K562 (cell line): ENCODE data around the gene MANEAL. TPM values are rescaled to one million over a fixed set of nuclear protein-coding genes. Genes with fewer than 3 reads are reported as not detected.

Source experiments
- ATAC-seq: fragments of 200-7000 bp; cut with Tn5 transposase; 3 replicates; pipeline ENCODE4 v1.9.1; 2020; ENCODE audit warnings: moderate library complexity
- BruUV-seq: library from RNA; stranded (reverse); fragments of 400-500 nt; replicated peaks from 2 replicates; lab custom pipeline; 2021; lab: Mats Ljungman, UMichigan
- CTCF ChIA-PET: fragments of 300-600 bp; formaldehyde crosslinking; extraction: SDS; loops from one replicate; lab custom pipeline; 2021; ENCODE audit warnings: low intra/inter-chr PET ratio; lab: Yijun Ruan, JAX
- POLR2A ChIA-PET: fragments of 300-600, 350-650 bp; sonication (Branson Sonifier 250); formaldehyde crosslinking; extraction: SDS; loops from one replicate; lab custom pipeline; 2021; ENCODE audit warnings: antibody characterized with exemption, inconsistent platforms; lab: Yijun Ruan, JAX
- DNase-seq, 4 experiments: peaks; one replicate each; pipeline versions ENCODE4 v3.0.0 to v3.0.0-alpha.2; 2011 to 2018; ENCODE audit warnings: low spot score in 3 of 4, mixed read lengths in 3 of 4; ENCODE audit errors: extremely low read depth in 1 of 4
- FAIRE-seq: peaks from 2 replicates; lab custom pipeline; 2011; peaks lifted over from hg19 to GRCh38; lab: Jason Lieb, UNC
- H2AFZ ChIP-seq: 2 replicates; pipeline ENCODE4 v1.6.0; 2011; ENCODE audit warnings: low read depth, low read length, control low read depth, inconsistent platforms
- H3K27ac ChIP-seq: fragments of 200-600 bp; 3 replicates; pipeline ENCODE4 v1.8.0; 2011; ENCODE audit warnings: low read depth, mild to moderate bottlenecking, control low read depth, inconsistent platforms, low read length, moderate library complexity, mixed read lengths; ENCODE audit errors: extremely low read depth
- H3K27me3 ChIP-seq, 2 experiments: fragments of 300-600 bp in 1 of 2; 2 replicates in 1 of 2; 3 replicates in 1 of 2; pipeline versions ENCODE4 v1.6.0 to v1.8.0; 2011; ENCODE audit warnings: inconsistent platforms in 2 of 2, low read length in 2 of 2, mild to moderate bottlenecking in 1 of 2, mixed read lengths in 1 of 2, moderate library complexity in 1 of 2; ENCODE audit not compliant: control insufficient read depth in 2 of 2, insufficient read depth in 2 of 2
- H3K36me3 ChIP-seq: fragments of 300-600 bp; 3 replicates; pipeline ENCODE4 v1.8.0; 2011; ENCODE audit warnings: mild to moderate bottlenecking, low read length, inconsistent platforms; ENCODE audit not compliant: control insufficient read depth, insufficient read depth
- H3K4me1 ChIP-seq, 2 experiments: fragments of 200-600 bp in 1 of 2; replicated peaks in 1 of 2; 2 replicates in 1 of 2; 3 replicates in 1 of 2; pipeline versions ENCODE4 v1.5.1 to v1.8.0; 2011; ENCODE audit warnings: inconsistent platforms in 2 of 2, low read length in 2 of 2, mild to moderate bottlenecking in 1 of 2, mixed read lengths in 1 of 2, moderate library complexity in 1 of 2; ENCODE audit not compliant: control insufficient read depth in 2 of 2, insufficient read depth in 2 of 2
- H3K4me2 ChIP-seq: 2 replicates; pipeline ENCODE4 v1.6.1; 2011; ENCODE audit warnings: low read length, control low read depth, inconsistent platforms, mixed read lengths; ENCODE audit not compliant: insufficient read depth
- H3K4me3 ChIP-seq: fragments of 200-600 bp; sonication (generic), shearing (Covaris generic); 2 replicates; pipeline ENCODE4 v1.5.1; 2016; ENCODE audit warnings: control low read depth, inconsistent platforms
- H3K79me2 ChIP-seq: fragments of 200-600 bp; 3 replicates; pipeline ENCODE4 v1.8.0; 2011; ENCODE audit warnings: low read length, inconsistent platforms; ENCODE audit not compliant: control insufficient read depth, insufficient read depth
- H3K9ac ChIP-seq, 2 experiments: 2 replicates each; pipeline versions ENCODE4 v1.6.0 to v1.6.1; 2011; ENCODE audit warnings: low read depth in 2 of 2, low read length in 2 of 2, control low read depth in 1 of 2, inconsistent platforms in 1 of 2, mild to moderate bottlenecking in 1 of 2, mixed read lengths in 1 of 2; ENCODE audit not compliant: insufficient read depth in 1 of 2
- H3K9me1 ChIP-seq: one replicate; pipeline ENCODE4 v1.6.0; 2011; ENCODE audit warnings: inconsistent platforms, mild to moderate bottlenecking, low read length, moderate library complexity; ENCODE audit not compliant: control insufficient read depth, insufficient read depth
- H3K9me3 ChIP-seq: replicated peaks from 2 replicates; pipeline ENCODE4 v1.5.1; 2011; ENCODE audit warnings: low read depth, low read length, inconsistent platforms; ENCODE audit not compliant: control insufficient read depth, insufficient read depth
- H4K20me1 ChIP-seq: replicated peaks from 2 replicates; pipeline ENCODE4 v1.6.1; 2011; ENCODE audit warnings: low read length, inconsistent platforms, mixed read lengths; ENCODE audit not compliant: control insufficient read depth, insufficient read depth
- CBX3 ChIP-seq, 2 experiments: IDR thresholded peaks; 1 replicate in 1 of 2; 2 replicates in 1 of 2; pipeline ENCODE4 v1.6.1; 2012; ENCODE audit warnings: inconsistent platforms in 2 of 2, low read length in 2 of 2, borderline replicate concordance in 1 of 2, control low read depth in 1 of 2
- CHD1 ChIP-seq: fragments of 200-600 bp; sonication (generic); IDR thresholded peaks from one replicate; pipeline ENCODE4 v1.6.1; 2012; ENCODE audit warnings: mild to moderate bottlenecking, moderate library complexity, low read length, inconsistent platforms
- CTCF ChIP-seq, 3 experiments: IDR thresholded peaks in 2 of 3; conservative IDR thresholded peaks in 1 of 3; 2 replicates each; pipeline ENCODE4 v1.5.1; 2011 to 2012; ENCODE audit warnings: low read length in 3 of 3, mild to moderate bottlenecking in 3 of 3, control low read depth in 2 of 3, improper control_type of control experiment in 1 of 3, inconsistent platforms in 1 of 3, low read depth in 1 of 3, mixed read lengths in 1 of 3, moderate library complexity in 1 of 3; ENCODE audit not compliant: insufficient read depth in 2 of 3
- E2F6 ChIP-seq, 2 experiments: IDR thresholded peaks; 2 replicates each; pipeline ENCODE4 v1.6.1; 2011; ENCODE audit warnings: borderline replicate concordance in 1 of 2, control low read depth in 1 of 2, low read depth in 1 of 2, low read length in 1 of 2, mild to moderate bottlenecking in 1 of 2, mixed read lengths in 1 of 2, moderate library complexity in 1 of 2; ENCODE audit not compliant: insufficient read depth in 1 of 2, insufficient read length in 1 of 2, poor library complexity in 1 of 2, severe bottlenecking in 1 of 2; ENCODE audit errors: extremely low read depth in 1 of 2
- HEY1 ChIP-seq: fragments of 250-450 bp; sonication (Bioruptor Pico); IDR thresholded peaks from 2 replicates; pipeline ENCODE4 v1.5.0; 2020; ENCODE audit warnings: mild to moderate bottlenecking, moderate library complexity, borderline replicate concordance
- MECOM ChIP-seq: fragments of 250-450 bp; sonication (Bioruptor Pico); IDR thresholded peaks from 2 replicates; pipeline ENCODE4 v1.8.0; 2022; ENCODE audit warnings: inconsistent platforms
- NCOA1 ChIP-seq: fragments of 450-650 bp; IDR thresholded peaks from 2 replicates; pipeline ENCODE4 v1.6.1; 2016; ENCODE audit warnings: low read depth
- NFE2 ChIP-seq: IDR thresholded peaks from 2 replicates; pipeline ENCODE4 v1.6.1; 2014; ENCODE audit warnings: antibody characterized with exemption, low read depth
- RAD21 ChIP-seq, 2 experiments: fragments of 250-450 bp in 1 of 2; fragments of 450-650 bp in 1 of 2; sonication (Bioruptor Pico) in 1 of 2; formaldehyde crosslinking in 1 of 2; IDR thresholded peaks in 1 of 2; conservative IDR thresholded peaks in 1 of 2; 2 replicates each; pipeline versions ENCODE4 v1.4.0 to v1.8.0; 2020 to 2022; ENCODE audit warnings: mild to moderate bottlenecking in 2 of 2, moderate library complexity in 1 of 2
- SRF ChIP-seq, 2 experiments: fragments of 250-450, 450-650 bp in 1 of 2; sonication (Bioruptor Pico) in 1 of 2; sonication (generic) in 1 of 2; formaldehyde crosslinking; IDR thresholded peaks; 2 replicates each; pipeline versions ENCODE4 v1.5.0 to v1.5.1; 2020 to 2022; ENCODE audit warnings: mild to moderate bottlenecking in 1 of 2, missing genetic modification reagents in 1 of 2
- WGBS: fragments of 100-300 bp; shearing (Covaris generic); methylation state at CpG from one replicate; pipeline ENCODE4 v1.1.6; 2016; ENCODE audit warnings: low coverage, mixed read lengths; ENCODE audit not compliant: insufficient coverage; ENCODE audit errors: missing lambda C conversion rate; 5-methylcytosine and 5-hydroxymethylcytosine counted together
- in situ Hi-C: fragments of 300-500 bp; cut with MboI; formaldehyde crosslinking; loops from 4 replicates; pipeline ENCODE4 v1.15.0; 2018; ENCODE audit warnings: inconsistent platforms, mixed read lengths
- intact Hi-C: fragments of 100-400 bp; cut with micrococcal nuclease; formaldehyde crosslinking; loops from 2 replicates; pipeline ENCODE4 v1.14.2; 2022
- polyA plus RNA-seq, 8 experiments: library from polyadenylated mRNA; depleted of rRNA in 4 of 8; stranded (reverse) in 5 of 8; unstranded in 3 of 8; fragments of >200 nt; fragmentation: Nextera tagmentation in 2 of 8; fragmentation: Illumina TruSeq in 1 of 8; extraction: Ambion mirVana in 2 of 8; extraction: Trizol in 1 of 8; gene quantifications; 2 replicates each; pipeline versions ENCODE4 v1.2.1 to v1.2.3, GENCODE V29; 2011 to 2014; ENCODE audit warnings: inconsistent platforms in 1 of 8, missing spikeins in 1 of 8
- total RNA-seq, 7 experiments: library from RNA; depleted of rRNA in 6 of 7; stranded (reverse); fragments of >200 nt in 6 of 7; fragmentation: Illumina TruSeq in 2 of 7; extraction: Trizol in 2 of 7; gene quantifications; 2 replicates each; pipeline versions ENCODE4 v1.2.1 to v1.2.3, GENCODE V29; 2011 to 2021; ENCODE audit warnings: low replicate concordance in 1 of 7

MANEAL gene
- total and polyA plus RNA-seq, 9 of the 15 experiments (the other 6 are each of a cell fraction or from before 2014, with no cell fraction given), result 0.37 to 3.2 (median 1.2) TPM

- H3K27me3 ChIP-seq, result peaks cover 15 to 27% of the 10 kb centered on the region in 2 experiments; a peak in 4 of 5 replicates
- in situ Hi-C loops (no loop called here), intact Hi-C loops (no loop called here)
- FAIRE-seq (no peak), DNase-seq (no peak)
- no peaks in the 10 kb centered on the region for H3K36me3 ChIP-seq
- no peak overlapping the region for H2AFZ ChIP-seq
- TF ChIP-seq CBX3 (IDR thresholded peaks at IDR 0.05; ENCODE audit: borderline replicate concordance in 1 of 2, low read length in 2 of 2), result no peak
- no peak for TF ChIP-seq MECOM (CRISPR knock-in tag)
- TF ChIP-seq, all 486 proteins: peak for 0
- Histone ChIP-seq H3K4me2 (no peak overlapping the region), H3K4me3 (no peak overlapping the region), H3K9ac (no peak overlapping the region), H3K79me2 (no peaks in the 10 kb centered on the region), H3K9me1 (no peaks in the 10 kb centered on the region), H3K9me3 (no peaks in the 10 kb centered on the region; the same call in 1 of the 2 replicates), H4K20me1 (0 out of 2 replicates have a peak, but pooled peaks cover 4% of the 10 kb centered on the region), H3K27ac (no peak overlapping the region), H3K4me1 (no peaks in the 10 kb centered on the region)
- no TSS peak for BruUV-seq
- ATAC-seq, result peak; percentile 50; the same call in 2 of the 3 replicates
- ChIA-PET CTCF (no interaction called here), POLR2A (interaction anchor here (0.6 to 0.8 kb wide), 3 partner anchors 11 to 507 kb away, joined by 3 read pairs; no protein-coding TSS in a partner anchor)
- WGBS, result 3% methylated on average over 4 of the region's 4 CpGs
These were observed 16.6 kb upstream of the MANEAL start for GRCh38 chr1:37776946-37777516.

- Histone ChIP-seq H3K36me3 (no peaks in the 10 kb centered on the region), H3K4me1 (peaks cover 0 to 3% of the 10 kb centered on the region in 2 experiments; a peak in 1 of 5 replicates), H3K4me2 (no peak overlapping the region), H3K27ac (no peak overlapping the region), H3K4me3 (no peak overlapping the region), H3K27me3 (peaks cover 24 to 33% of the 10 kb centered on the region in 2 experiments; a peak in 4 of 5 replicates), H3K9me3 (no peaks in the 10 kb centered on the region; the same call in 1 of the 2 replicates), H4K20me1 (peaks cover 4% of the 10 kb centered on the region; the same call in 1 of the 2 replicates), H3K79me2 (no peaks in the 10 kb centered on the region), H3K9ac (no peak overlapping the region), H2AFZ (no peak overlapping the region), H3K9me1 (no peaks in the 10 kb centered on the region)
- 0% methylated on average over 3 of the region's 3 CpGs for WGBS
- POLR2A ChIA-PET, result interaction anchor here (0.7 to 1.0 kb wide), 3 partner anchors 9 to 90 kb away, joined by 3 to 4 read pairs (median 3); no protein-coding TSS in a partner anchor
- intact Hi-C loops (no loop called here), in situ Hi-C loops (no loop called here)
- no peak for FAIRE-seq
- no peak for DNase-seq
- peak; percentile 67 for ATAC-seq
- no TSS peak for BruUV-seq
- CTCF ChIA-PET, result no interaction called here
- TF ChIP-seq RAD21 (CRISPR knock-in tag; conservative IDR thresholded peaks at IDR 0.05 in 1 of 2, IDR thresholded peaks at IDR 0.05 in 1 of 2) (peak in 1 of 2 experiments; percentile 46; a peak in 2 of 4 replicates), E2F6 (IDR thresholded peaks at IDR 0.05; ENCODE audit: borderline replicate concordance in 1 of 2, extremely low read depth in 1 of 2, insufficient read depth in 1 of 2, insufficient read length in 1 of 2, low read depth in 1 of 2, low read length in 1 of 2, poor library complexity in 1 of 2, severe bottlenecking in 1 of 2) (no peak), HEY1 (no peak), CHD1 (no peak), NFE2 (no peak), NCOA1 (no peak), CTCF (IDR thresholded peaks at IDR 0.05 in 2 of 3, conservative IDR thresholded peaks at IDR 0.05 in 1 of 3; ENCODE audit: insufficient read depth in 2 of 3, low read depth in 1 of 3, low read length in 3 of 3) (peak; percentile 17 to 28 (median 26); a peak in 3 of 6 replicates), SRF (CRISPR knock-in tag; IDR thresholded peaks at IDR 0.05) (no peak)
These were observed 15.0 kb upstream of the MANEAL start for GRCh38 chr1:37778654-37779053.
